ENCODE results near the gene VARS1. TPM values are rescaled to one million over a fixed set of nuclear protein-coding genes. Genes with fewer than 3 reads are reported as not detected.

Gene VARS1
- total RNA-seq, 1 donor from 2014 or later, result 56.4 TPM

- DNase-seq (ENCODE audit: low read depth), result no peak
Observed at GRCh38 chr6:31775633-31776484, 19.7 kb downstream of the VARS1 start.

- no peak for DNase-seq (ENCODE audit: low read depth)
Observed at GRCh38 chr6:31775184-31775583, 20.4 kb downstream of the VARS1 start.

GRCh38 chr6:31771992-31772358 is 23.6 kb downstream of the VARS1 start:
- DNase-seq (ENCODE audit: low read depth), result no peak

GRCh38 chr6:31770860-31771259 is 24.7 kb downstream of the VARS1 start:
- no peak for DNase-seq (ENCODE audit: low read depth)

GRCh38 chr6:31769684-31770371 is 25.7 kb downstream of the VARS1 start:
- peak; percentile 65 for DNase-seq (ENCODE audit: low read depth)

GRCh38 chr6:31768363-31769257 is 26.9 kb downstream of the VARS1 start:
- no peak for DNase-seq (ENCODE audit: low read depth)

GRCh38 chr6:31767096-31767645 is 28.4 kb downstream of the VARS1 start:
- no peak for DNase-seq (ENCODE audit: low read depth)

GRCh38 chr6:31765910-31766794 is 29.4 kb downstream of the VARS1 start:
- DNase-seq (ENCODE audit: low read depth), result peak; percentile 13

GRCh38 chr6:31765559-31765909 is 30.0 kb downstream of the VARS1 start:
- no peak for DNase-seq (ENCODE audit: low read depth)

GRCh38 chr6:31764198-31764597 is 31.4 kb downstream of the VARS1 start:
- DNase-seq (ENCODE audit: low read depth), result no peak

- DNase-seq (ENCODE audit: low read depth), result peak; percentile 82
Observed at GRCh38 chr6:31763619-31763940, 32.0 kb downstream of the VARS1 start.

GRCh38 chr6:31762878-31763618 is 32.5 kb downstream of the VARS1 start:
- no peak for DNase-seq (ENCODE audit: low read depth)

GRCh38 chr6:31762356-31762755 is 33.2 kb downstream of the VARS1 start, which contains the start of gene SAPCD1:
Gene SAPCD1, plus strand, starts transcription at chr6:31762656. Its CDS starts 399 bp downstream, at chr6:31763055.
- DNase-seq (ENCODE audit: low read depth), result no peak

GRCh38 chr6:31761343-31761742 is 34.2 kb downstream of the VARS1 start:
- no peak for DNase-seq (ENCODE audit: low read depth)

- DNase-seq (ENCODE audit: low read depth), result no peak
Observed at GRCh38 chr6:31760790-31761189, 34.8 kb downstream of the VARS1 start.

GRCh38 chr6:31758281-31758680 is 37.3 kb downstream of the VARS1 start:
- no peak for DNase-seq (ENCODE audit: low read depth)

GRCh38 chr6:31752739-31753319 is 42.7 kb downstream of the VARS1 start:
- no peak for DNase-seq (ENCODE audit: low read depth)

GRCh38 chr6:31750411-31751022 is 45.0 kb downstream of the VARS1 start:
- no peak for DNase-seq (ENCODE audit: low read depth)
